HG03558 (cell line): ENCODE data around the gene DHX16.

Experiments
- ATAC-seq: cut with Tn5 transposase; IDR thresholded peaks from one replicate; pipeline ENCODE4 v1.9.1; 2021; ENCODE audit warnings: moderate number of reproducible peaks; ENCODE audit not compliant: unreplicated experiment; ENCODE audit errors: extremely low read depth

The DHX16 gene

DNA sequence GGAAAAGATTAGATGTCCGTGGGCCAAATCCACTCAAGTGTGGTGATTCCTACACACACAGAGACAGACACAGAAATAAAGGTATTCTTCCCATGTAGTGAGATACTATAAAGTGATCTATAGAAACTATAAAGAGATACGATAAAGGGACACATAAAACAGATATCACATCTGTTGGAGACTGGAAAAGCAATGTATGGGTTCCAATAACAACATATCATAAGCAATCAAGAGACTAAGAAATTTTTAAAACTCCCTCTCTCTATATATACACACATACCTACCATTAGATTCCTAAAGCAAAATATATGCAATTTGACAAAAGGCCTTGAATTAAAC, 61.0 kb downstream of the DHX16 start:
- no peak for ATAC-seq

DNA sequence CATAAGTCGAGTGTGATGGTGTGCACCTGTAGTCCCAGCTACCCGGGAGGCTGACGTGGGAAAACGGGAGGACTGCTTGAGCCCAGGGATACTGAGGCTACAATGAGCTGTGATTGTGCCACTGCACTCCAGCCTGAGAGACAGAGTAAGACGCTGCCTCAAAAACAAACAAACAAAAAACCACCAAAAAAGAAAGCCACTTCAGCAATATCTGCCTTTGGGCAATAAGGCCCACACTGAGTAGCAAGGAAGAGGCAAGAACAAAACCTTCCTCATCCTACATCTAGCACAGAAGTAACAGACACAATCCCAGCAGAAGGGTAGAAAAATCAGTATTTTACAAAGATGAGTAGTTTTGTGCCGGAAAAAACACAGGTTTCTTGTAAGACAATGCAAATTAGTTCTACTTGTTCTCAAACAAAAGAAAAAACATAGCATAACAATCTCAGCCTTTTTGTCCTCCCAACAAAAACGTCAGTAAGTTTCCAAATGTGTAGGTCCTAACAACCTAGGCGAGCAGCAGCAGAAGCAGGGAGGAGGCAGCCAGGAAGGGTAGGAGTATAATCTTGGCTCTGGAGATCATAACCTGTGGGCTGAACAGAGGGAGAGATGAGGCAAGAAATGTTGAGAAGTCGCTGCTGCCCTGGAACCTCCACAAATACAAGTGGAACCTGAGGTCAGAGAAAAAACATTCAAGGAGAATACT, 61.5 kb downstream of the DHX16 start:
- ATAC-seq: no peak

DNA sequence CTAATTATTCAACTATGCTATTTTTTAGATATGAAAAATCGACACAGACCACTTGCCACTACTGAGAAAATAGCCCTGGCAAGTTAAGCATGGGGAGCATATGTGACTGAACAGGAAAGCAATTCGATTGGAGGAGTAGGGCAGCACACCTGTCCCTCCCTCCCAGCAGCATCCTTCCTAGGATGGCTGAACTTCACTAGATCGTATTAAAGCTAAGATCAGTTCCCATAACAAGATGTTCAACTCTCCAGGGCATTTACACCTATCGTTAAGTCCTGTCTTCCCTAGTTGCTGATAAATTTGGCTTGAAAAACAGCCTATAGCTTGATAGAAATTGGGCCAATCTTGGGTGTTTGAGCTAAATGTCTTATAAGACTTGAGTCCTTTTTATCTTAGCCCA, 62.7 kb downstream of the DHX16 start:
- no peak for ATAC-seq

DNA sequence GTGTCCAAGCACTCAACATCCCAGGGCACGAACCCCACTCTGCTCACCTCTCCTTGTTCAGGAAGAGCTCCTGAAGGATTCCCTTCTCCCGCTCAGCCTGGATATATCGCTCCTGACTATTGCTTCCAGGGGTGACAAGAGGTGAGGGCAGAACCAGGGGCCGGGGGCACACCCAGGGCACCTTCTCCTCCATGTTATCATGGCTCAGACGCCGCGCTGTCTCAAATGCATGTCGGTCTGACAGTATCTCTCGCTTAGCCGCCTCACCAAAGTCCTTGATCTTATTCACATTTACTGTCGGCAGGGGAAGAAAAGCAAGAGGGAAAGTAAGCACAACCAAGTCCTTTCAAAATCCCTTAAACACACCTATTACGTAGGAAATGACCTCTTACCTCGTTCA, 68.8 kb downstream of the DHX16 start:
- ATAC-seq: no peak
